GM18519 (cell line): ENCODE results near the gene TRIM2.
A peak's percentile ranks its signal among the peaks of the same experiment; 100 is the strongest.
"Not testable (repeated sequence)": the region's sequence is repeated elsewhere in the genome, so short reads cannot be mapped to it uniquely, and the experiment has no call there.

Source experiments
- ATAC-seq: cut with Tn5 transposase; IDR thresholded peaks from one replicate; pipeline ENCODE4 v1.9.1; 2021; ENCODE audit warnings: mild to moderate bottlenecking, moderate library complexity; ENCODE audit not compliant: unreplicated experiment, low FRiP score

TRIM2 gene

GRCh38 chr4:153204247-153204671, at the start of gene TRIM2:
TRIM2 (plus strand) TSS chr4:153204443; CDS start chr4:153204531, 88 bp downstream.
- ATAC-seq: no peak

GRCh38 chr4:153155686-153156085, 48.6 kb upstream of the TRIM2 start:
- no peak for ATAC-seq

- no peak for ATAC-seq
Measured at GRCh38 chr4:153156263-153156662, 48.0 kb upstream of the TRIM2 start.

- ATAC-seq: no peak
Measured at GRCh38 chr4:153156721-153157120, 47.5 kb upstream of the TRIM2 start.

- peak; percentile 37 for ATAC-seq
Measured at GRCh38 chr4:153159016-153159415, 45.2 kb upstream of the TRIM2 start.

GRCh38 chr4:153159728-153160221, 44.5 kb upstream of the TRIM2 start:
- ATAC-seq: no peak

GRCh38 chr4:153160821-153161220, 43.4 kb upstream of the TRIM2 start:
- no peak for ATAC-seq

GRCh38 chr4:153161226-153161963, 42.8 kb upstream of the TRIM2 start:
- ATAC-seq: no peak

GRCh38 chr4:153165236-153165635, 39.0 kb upstream of the TRIM2 start:
- not testable (repeated sequence) for ATAC-seq

- no peak for ATAC-seq
Measured at GRCh38 chr4:153166716-153167501, 37.3 kb upstream of the TRIM2 start.

GRCh38 chr4:153169776-153170175, 34.5 kb upstream of the TRIM2 start:
- ATAC-seq: no peak

- ATAC-seq: no peak
Measured at GRCh38 chr4:153170407-153170806, 33.8 kb upstream of the TRIM2 start.

GRCh38 chr4:153174821-153175567, 29.2 kb upstream of the TRIM2 start:
- ATAC-seq: no peak

GRCh38 chr4:153176938-153177337, 27.3 kb upstream of the TRIM2 start:
- no peak for ATAC-seq

- ATAC-seq: no peak
Measured at GRCh38 chr4:153177841-153178240, 26.4 kb upstream of the TRIM2 start.

GRCh38 chr4:153179100-153179499, 25.1 kb upstream of the TRIM2 start:
- no peak for ATAC-seq

GRCh38 chr4:153181293-153181692, 22.9 kb upstream of the TRIM2 start:
- no peak for ATAC-seq

- no peak for ATAC-seq
Measured at GRCh38 chr4:153181700-153182099, 22.5 kb upstream of the TRIM2 start.

- ATAC-seq: no peak
Measured at GRCh38 chr4:153183146-153183545, 21.1 kb upstream of the TRIM2 start.

- ATAC-seq: no peak
Measured at GRCh38 chr4:153185331-153185852, 18.9 kb upstream of the TRIM2 start.
